Measurements from ENCODE around the gene C4A. TPM values are rescaled to one million over a fixed set of nuclear protein-coding genes. Genes with fewer than 3 reads are reported as not detected.
"Not testable (repeated sequence)": the region's sequence is repeated elsewhere in the genome, so short reads cannot be mapped to it uniquely, and the experiment has no call there.

C4A gene
- total and polyA plus RNA-seq, 10 of the 15 experiments (the other 5 are each of a cell fraction or from before 2014, with no cell fraction given), result 0.13 to 5.4 (median 0.88) TPM; not detected in 1

DNA sequence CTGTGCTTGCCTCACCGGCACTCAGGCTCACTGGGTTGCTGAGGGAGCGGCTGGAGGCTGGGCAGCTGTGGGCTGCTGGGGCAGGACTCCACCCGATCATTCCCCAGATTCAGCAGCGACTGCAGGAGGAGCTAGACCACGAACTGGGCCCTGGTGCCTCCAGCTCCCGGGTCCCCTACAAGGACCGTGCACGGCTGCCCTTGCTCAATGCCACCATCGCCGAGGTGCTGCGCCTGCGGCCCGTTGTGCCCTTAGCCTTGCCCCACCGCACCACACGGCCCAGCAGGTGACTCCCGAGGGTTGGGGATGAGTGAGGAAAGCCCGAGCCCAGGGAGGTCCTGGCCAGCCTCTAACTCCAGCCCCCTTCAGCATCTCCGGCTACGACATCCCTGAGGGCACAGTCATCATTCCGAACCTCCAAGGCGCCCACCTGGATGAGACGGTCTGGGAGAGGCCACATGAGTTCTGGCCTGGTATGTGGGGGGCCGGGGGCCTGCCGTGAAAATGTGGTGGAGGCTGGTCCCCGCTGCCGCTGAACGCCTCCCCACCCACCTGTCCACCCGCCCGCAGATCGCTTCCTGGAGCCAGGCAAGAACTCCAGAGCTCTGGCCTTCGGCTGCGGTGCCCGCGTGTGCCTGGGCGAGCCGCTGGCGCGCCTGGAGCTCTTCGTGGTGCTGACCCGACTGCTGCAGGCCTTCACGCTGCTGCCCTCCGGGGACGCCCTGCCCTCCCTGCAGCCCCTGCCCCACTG, 58.6 kb downstream of the C4A start:
- H3K36me3 ChIP-seq (ENCODE audit: control insufficient read depth in 2 of 2, insufficient read depth in 2 of 2, low read length in 1 of 2); H3K4me2 ChIP-seq (ENCODE audit: control insufficient read depth, insufficient read depth); in situ Hi-C loops (cut with MboI); BruUV-seq (replicated peaks); H3K9me3 ChIP-seq (replicated peaks; ENCODE audit: control insufficient read depth, insufficient read depth, low read length); RAD21 ChIA-PET (ENCODE audit: unreplicated experiment); H3K4me3 ChIP-seq; H3K27ac ChIP-seq (ENCODE audit: control insufficient read depth, insufficient read depth); H3K9ac ChIP-seq (ENCODE audit: control insufficient read depth, insufficient read depth, low read length); ATAC-seq; H4K20me1 ChIP-seq (ENCODE audit: control insufficient read depth, insufficient read depth); CTCF ChIA-PET; H3K4me1 ChIP-seq (ENCODE audit: control insufficient read depth, insufficient read depth, low read length); H3K79me2 ChIP-seq (ENCODE audit: control insufficient read depth, insufficient read depth, low read length); SMC1A ChIA-PET (ENCODE audit: uncharacterized antibody, unreplicated experiment); H2AFZ ChIP-seq (ENCODE audit: control insufficient read depth, low read depth, low read length); POLR2A ChIA-PET; DNase-seq (ENCODE audit: low read depth, low spot score); H3K27me3 ChIP-seq (replicated peaks in 1 of 2; ENCODE audit: control insufficient read depth in 2 of 2, insufficient read depth in 2 of 2, low read length in 1 of 2); FAIRE-seq: not testable (repeated sequence)
- 85% methylated on average over 10 of the region's 43 CpGs for WGBS (ENCODE audit: insufficient coverage, insufficient replicate concordance, low lambda C conversion rate, missing lambda C conversion rate)
- intact Hi-C loops (cut with micrococcal nuclease; ENCODE audit: unreplicated experiment), result loop anchor here (10.0 kb wide), 1 partner anchor 114 kb away; the partner anchor contains the start of genes PPT2 and PRRT1

DNA sequence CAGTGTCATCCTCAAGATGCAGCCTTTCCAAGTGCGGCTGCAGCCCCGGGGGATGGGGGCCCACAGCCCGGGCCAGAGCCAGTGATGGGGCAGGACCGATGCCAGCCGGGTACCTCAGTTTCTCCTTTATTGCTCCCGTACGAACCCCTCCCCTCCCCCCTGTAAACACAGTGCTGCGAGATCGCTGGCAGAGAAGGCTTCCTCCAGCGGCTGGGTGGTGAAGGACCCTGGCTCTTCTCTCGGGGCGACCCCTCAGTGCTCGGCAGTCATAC, 59.1 kb downstream of the C4A start:
- H3K27me3 ChIP-seq (replicated peaks in 1 of 2; ENCODE audit: control insufficient read depth in 2 of 2, insufficient read depth in 2 of 2, low read length in 1 of 2); H3K4me3 ChIP-seq; H3K4me2 ChIP-seq (ENCODE audit: control insufficient read depth, insufficient read depth); H3K4me1 ChIP-seq (ENCODE audit: control insufficient read depth, insufficient read depth, low read length); H3K9ac ChIP-seq (ENCODE audit: control insufficient read depth, insufficient read depth, low read length); DNase-seq (ENCODE audit: low read depth, low spot score); in situ Hi-C loops (cut with MboI); ATAC-seq; H3K36me3 ChIP-seq (ENCODE audit: control insufficient read depth in 2 of 2, insufficient read depth in 2 of 2, low read length in 1 of 2); H2AFZ ChIP-seq (ENCODE audit: control insufficient read depth, low read depth, low read length); FAIRE-seq; H3K9me3 ChIP-seq (replicated peaks; ENCODE audit: control insufficient read depth, insufficient read depth, low read length); H4K20me1 ChIP-seq (ENCODE audit: control insufficient read depth, insufficient read depth); POLR2A ChIA-PET; H3K79me2 ChIP-seq (ENCODE audit: control insufficient read depth, insufficient read depth, low read length); CTCF ChIA-PET; RAD21 ChIA-PET (ENCODE audit: unreplicated experiment); H3K27ac ChIP-seq (ENCODE audit: control insufficient read depth, insufficient read depth); SMC1A ChIA-PET (ENCODE audit: uncharacterized antibody, unreplicated experiment); BruUV-seq (replicated peaks): not testable (repeated sequence)
- no CpG with 5 or more reads among the region's 13 CpGs for WGBS (ENCODE audit: insufficient coverage, insufficient replicate concordance, low lambda C conversion rate, missing lambda C conversion rate)
- intact Hi-C loops (cut with micrococcal nuclease; ENCODE audit: unreplicated experiment), result loop anchor here (10.0 kb wide), 1 partner anchor 114 kb away; the partner anchor contains the start of genes PPT2 and PRRT1

- POLR2A ChIA-PET; FAIRE-seq; H3K79me2 ChIP-seq (ENCODE audit: control insufficient read depth, insufficient read depth, low read length); H3K9me3 ChIP-seq (replicated peaks; ENCODE audit: control insufficient read depth, insufficient read depth, low read length); H2AFZ ChIP-seq (ENCODE audit: control insufficient read depth, low read depth, low read length); RAD21 ChIA-PET (ENCODE audit: unreplicated experiment); SMC1A ChIA-PET (ENCODE audit: uncharacterized antibody, unreplicated experiment); H3K36me3 ChIP-seq (ENCODE audit: control insufficient read depth in 2 of 2, insufficient read depth in 2 of 2, low read length in 1 of 2); CTCF ChIA-PET; DNase-seq (ENCODE audit: low read depth, low spot score); H3K4me1 ChIP-seq (ENCODE audit: control insufficient read depth, insufficient read depth, low read length); ATAC-seq; in situ Hi-C loops (cut with MboI); H3K27ac ChIP-seq (ENCODE audit: control insufficient read depth, insufficient read depth); H3K4me3 ChIP-seq; H3K4me2 ChIP-seq (ENCODE audit: control insufficient read depth, insufficient read depth); BruUV-seq (replicated peaks); H3K27me3 ChIP-seq (replicated peaks in 1 of 2; ENCODE audit: control insufficient read depth in 2 of 2, insufficient read depth in 2 of 2, low read length in 1 of 2); H4K20me1 ChIP-seq (ENCODE audit: control insufficient read depth, insufficient read depth); H3K9ac ChIP-seq (ENCODE audit: control insufficient read depth, insufficient read depth, low read length): not testable (repeated sequence)
- intact Hi-C loops (cut with micrococcal nuclease; ENCODE audit: unreplicated experiment), result loop anchor here (10.0 kb wide), 1 partner anchor 113 kb away; the partner anchor contains the start of genes PPT2 and PRRT1
- 89% methylated on average over 5 of the region's 10 CpGs for WGBS (ENCODE audit: insufficient coverage, insufficient replicate concordance, low lambda C conversion rate, missing lambda C conversion rate)
Measured at GRCh38 chr6:32041385-32041784, 59.5 kb downstream of the C4A start.

- WGBS (ENCODE audit: insufficient coverage, insufficient replicate concordance, low lambda C conversion rate, missing lambda C conversion rate), result 59% methylated on average over 12 of the region's 15 CpGs
- BruUV-seq (replicated peaks); H2AFZ ChIP-seq (ENCODE audit: control insufficient read depth, low read depth, low read length); H4K20me1 ChIP-seq (ENCODE audit: control insufficient read depth, insufficient read depth); RAD21 ChIA-PET (ENCODE audit: unreplicated experiment); SMC1A ChIA-PET (ENCODE audit: uncharacterized antibody, unreplicated experiment); in situ Hi-C loops (cut with MboI); H3K4me3 ChIP-seq; H3K79me2 ChIP-seq (ENCODE audit: control insufficient read depth, insufficient read depth, low read length); H3K4me2 ChIP-seq (ENCODE audit: control insufficient read depth, insufficient read depth); H3K9me3 ChIP-seq (replicated peaks; ENCODE audit: control insufficient read depth, insufficient read depth, low read length); DNase-seq (ENCODE audit: low read depth, low spot score); H3K27ac ChIP-seq (ENCODE audit: control insufficient read depth, insufficient read depth); H3K27me3 ChIP-seq (replicated peaks in 1 of 2; ENCODE audit: control insufficient read depth in 2 of 2, insufficient read depth in 2 of 2, low read length in 1 of 2); POLR2A ChIA-PET; H3K36me3 ChIP-seq (ENCODE audit: control insufficient read depth in 2 of 2, insufficient read depth in 2 of 2, low read length in 1 of 2); CTCF ChIA-PET; ATAC-seq; H3K9ac ChIP-seq (ENCODE audit: control insufficient read depth, insufficient read depth, low read length); FAIRE-seq; H3K4me1 ChIP-seq (ENCODE audit: control insufficient read depth, insufficient read depth, low read length): not testable (repeated sequence)
- intact Hi-C loops (cut with micrococcal nuclease; ENCODE audit: unreplicated experiment), result loop anchor here (10.0 kb wide), 1 partner anchor 113 kb away; the partner anchor contains the start of genes PPT2 and PRRT1
Measured at GRCh38 chr6:32042276-32042675, 60.4 kb downstream of the C4A start.

Measured in GM12878 (cell line).